Neutrophil (primary cell): Measurements from ENCODE around the gene TAF6.

Source experiments
- H3K27ac ChIP-seq: fragments of 200-600 bp; sonication (generic); 2 replicates; pipeline ENCODE4 v1.5.1; 2016; ENCODE audit warnings: mild to moderate bottlenecking, moderate library complexity
- H3K27me3 ChIP-seq: fragments of 200-600 bp; sonication (generic); 2 replicates; pipeline ENCODE4 v1.6.0; 2016; ENCODE audit warnings: mild to moderate bottlenecking
- H3K36me3 ChIP-seq: fragments of 200-600 bp; sonication (generic); 2 replicates; pipeline ENCODE4 v1.5.1; 2017
- H3K4me1 ChIP-seq, 2 experiments: fragments of 200-600 bp in 1 of 2; sonication (generic) in 1 of 2; 1 replicate in 1 of 2; 2 replicates in 1 of 2; pipeline versions ENCODE4 v1.5.1 to v1.6.1; 2013 to 2016; ENCODE audit warnings: low read depth in 1 of 2, low read length in 1 of 2, mild to moderate bottlenecking in 1 of 2, moderate library complexity in 1 of 2; ENCODE audit not compliant: control insufficient read depth in 1 of 2, insufficient read depth in 1 of 2
- H3K4me3 ChIP-seq, 2 experiments: fragments of 200-600 bp in 1 of 2; sonication (generic) in 1 of 2; 1 replicate in 1 of 2; 2 replicates in 1 of 2; pipeline ENCODE4 v1.5.1; 2013 to 2016; ENCODE audit warnings: low read depth in 1 of 2, low read length in 1 of 2, mild to moderate bottlenecking in 1 of 2, moderate library complexity in 1 of 2
- H3K9me3 ChIP-seq: fragments of 200-600 bp; sonication (generic); 2 replicates; pipeline ENCODE4 v1.5.1; 2016
- TF ChIP-seq, protein P1 (sequence below): fragments of 200-600 bp; sonication (generic); IDR thresholded peaks from 2 replicates; pipeline ENCODE4 v1.5.1; 2016; ENCODE audit warnings: antibody characterized with exemption

Gene TAF6

DNA sequence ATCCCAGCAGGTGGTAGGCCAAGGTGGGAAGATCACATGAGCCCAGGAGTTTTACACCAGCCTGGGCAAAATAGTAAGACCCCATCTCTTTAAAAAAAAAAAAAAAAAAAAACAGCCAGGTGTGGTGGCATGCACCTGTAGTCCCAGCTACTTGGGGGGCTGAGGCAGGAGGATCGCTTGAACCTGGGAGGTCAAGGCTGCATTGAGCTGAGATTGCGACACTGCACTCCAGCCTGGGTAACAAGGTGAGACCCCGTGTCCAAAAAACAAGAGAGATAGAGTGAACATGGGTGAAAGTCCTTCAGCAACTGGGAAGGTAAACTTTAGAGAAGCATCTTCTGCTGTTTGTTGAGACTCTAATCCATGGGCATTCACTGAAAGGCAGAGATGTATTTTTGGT lies 23.3 kb upstream of the TAF6 start:
- Histone ChIP-seq H3K36me3 (no peaks in the 10 kb centered on the region), H3K4me3 (peak overlapping the region in 1 of 2 experiments; percentile 43), H3K27me3 (no peaks in the 10 kb centered on the region), H3K4me1 (peaks cover 68 to 74% of the 10 kb centered on the region in 2 experiments), H3K27ac (peak overlapping the region; percentile 94), H3K9me3 (no peaks in the 10 kb centered on the region)
- TF ChIP-seq, protein P1, sequence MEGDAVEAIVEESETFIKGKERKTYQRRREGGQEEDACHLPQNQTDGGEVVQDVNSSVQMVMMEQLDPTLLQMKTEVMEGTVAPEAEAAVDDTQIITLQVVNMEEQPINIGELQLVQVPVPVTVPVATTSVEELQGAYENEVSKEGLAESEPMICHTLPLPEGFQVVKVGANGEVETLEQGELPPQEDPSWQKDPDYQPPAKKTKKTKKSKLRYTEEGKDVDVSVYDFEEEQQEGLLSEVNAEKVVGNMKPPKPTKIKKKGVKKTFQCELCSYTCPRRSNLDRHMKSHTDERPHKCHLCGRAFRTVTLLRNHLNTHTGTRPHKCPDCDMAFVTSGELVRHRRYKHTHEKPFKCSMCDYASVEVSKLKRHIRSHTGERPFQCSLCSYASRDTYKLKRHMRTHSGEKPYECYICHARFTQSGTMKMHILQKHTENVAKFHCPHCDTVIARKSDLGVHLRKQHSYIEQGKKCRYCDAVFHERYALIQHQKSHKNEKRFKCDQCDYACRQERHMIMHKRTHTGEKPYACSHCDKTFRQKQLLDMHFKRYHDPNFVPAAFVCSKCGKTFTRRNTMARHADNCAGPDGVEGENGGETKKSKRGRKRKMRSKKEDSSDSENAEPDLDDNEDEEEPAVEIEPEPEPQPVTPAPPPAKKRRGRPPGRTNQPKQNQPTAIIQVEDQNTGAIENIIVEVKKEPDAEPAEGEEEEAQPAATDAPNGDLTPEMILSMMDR: no peak

- Histone ChIP-seq H3K4me3 (peak overlapping the region; percentile 43 to 52), H3K27me3 (no peaks in the 10 kb centered on the region), H3K9me3 (no peaks in the 10 kb centered on the region), H3K36me3 (no peaks in the 10 kb centered on the region), H3K27ac (peak overlapping the region; percentile 94), H3K4me1 (peaks cover 59 to 65% of the 10 kb centered on the region in 2 experiments)
- TF ChIP-seq, protein P1: no peak
Observed at GRCh38 chr7:100141555-100141949, 22.4 kb upstream of the TAF6 start.

DNA sequence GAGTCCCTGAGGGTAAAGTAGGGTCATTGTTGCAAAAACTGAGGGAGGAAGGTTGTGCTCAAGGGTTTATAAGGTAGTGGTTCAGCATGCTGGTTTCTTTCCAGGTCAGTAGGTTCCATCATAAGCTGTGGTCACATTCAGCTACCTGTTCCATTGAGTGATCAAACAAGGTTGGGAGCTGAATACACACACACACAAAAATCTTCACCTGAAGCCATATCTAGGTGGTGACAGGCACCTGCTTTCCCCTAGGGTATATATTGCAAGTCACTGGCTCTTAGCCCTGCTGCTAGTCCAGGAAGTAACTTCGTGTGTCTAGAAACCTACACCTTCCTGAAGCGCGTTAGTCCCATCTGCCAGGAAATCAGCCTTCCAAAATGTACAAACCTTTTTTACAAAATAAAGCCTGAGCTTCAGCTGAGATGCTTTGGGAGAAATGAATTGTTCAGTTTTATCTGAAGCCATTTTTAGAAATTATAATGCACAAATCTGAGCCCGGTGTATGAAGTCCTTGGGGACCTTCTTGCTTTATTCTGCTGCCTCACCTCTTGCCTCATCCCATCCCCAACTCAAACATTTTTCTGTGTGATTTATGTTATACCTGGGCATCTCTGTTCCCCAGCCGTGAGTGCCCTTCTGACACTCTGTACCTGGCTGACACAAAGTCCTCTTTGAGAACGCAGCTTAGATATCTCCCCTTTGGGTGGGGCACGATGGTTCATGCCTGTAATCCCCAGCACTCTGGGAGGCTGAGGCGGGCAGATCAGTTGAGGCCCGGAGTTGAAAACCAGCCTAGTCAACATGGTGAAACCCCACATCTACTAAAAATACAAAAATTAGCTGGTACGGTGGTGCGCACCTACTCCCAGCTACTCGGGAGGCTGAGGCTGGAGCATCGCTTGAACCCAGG lies 18.9 kb upstream of the TAF6 start:
- H3K36me3 ChIP-seq: no peaks in the 10 kb centered on the region
- H3K4me3 ChIP-seq: no peak overlapping the region
- no peaks in the 10 kb centered on the region for H3K9me3 ChIP-seq
- H3K27me3 ChIP-seq: no peaks in the 10 kb centered on the region
- H3K27ac ChIP-seq: peak overlapping the region; percentile 70
- TF ChIP-seq, protein P1: no peak
- H3K4me1 ChIP-seq: peaks cover 47 to 52% of the 10 kb centered on the region in 2 experiments

DNA sequence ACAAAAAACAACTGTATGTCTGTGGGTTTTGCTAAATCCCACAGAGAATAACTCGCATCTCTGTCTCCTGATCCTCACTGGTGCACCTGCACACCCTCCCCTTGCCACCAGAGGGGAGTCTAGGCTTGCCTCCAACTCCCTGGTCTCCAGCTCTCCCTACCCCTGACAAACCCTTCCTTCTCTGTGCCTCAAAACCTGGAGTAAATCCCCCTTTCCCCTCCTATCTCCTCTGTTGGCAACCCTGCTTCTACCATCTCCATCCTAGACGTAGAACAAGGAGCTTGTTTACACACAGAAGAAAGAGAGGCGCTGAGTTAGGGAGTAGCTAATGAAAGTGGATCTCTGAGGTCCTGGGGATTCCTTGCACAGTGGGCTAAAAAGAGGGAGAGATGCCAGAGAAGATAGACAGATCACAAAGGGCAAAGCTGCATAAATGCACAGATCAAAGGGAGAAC lies 13.6 kb upstream of the TAF6 start:
- H3K36me3 ChIP-seq: no peaks in the 10 kb centered on the region
- TF ChIP-seq, protein P1: peak; percentile 96
- peaks cover 17% of the 10 kb centered on the region in 2 experiments for H3K4me1 ChIP-seq
- no peak overlapping the region for H3K4me3 ChIP-seq
- peaks cover 16% of the 10 kb centered on the region for H3K27me3 ChIP-seq
- no peak overlapping the region for H3K27ac ChIP-seq
- H3K9me3 ChIP-seq: no peaks in the 10 kb centered on the region

DNA sequence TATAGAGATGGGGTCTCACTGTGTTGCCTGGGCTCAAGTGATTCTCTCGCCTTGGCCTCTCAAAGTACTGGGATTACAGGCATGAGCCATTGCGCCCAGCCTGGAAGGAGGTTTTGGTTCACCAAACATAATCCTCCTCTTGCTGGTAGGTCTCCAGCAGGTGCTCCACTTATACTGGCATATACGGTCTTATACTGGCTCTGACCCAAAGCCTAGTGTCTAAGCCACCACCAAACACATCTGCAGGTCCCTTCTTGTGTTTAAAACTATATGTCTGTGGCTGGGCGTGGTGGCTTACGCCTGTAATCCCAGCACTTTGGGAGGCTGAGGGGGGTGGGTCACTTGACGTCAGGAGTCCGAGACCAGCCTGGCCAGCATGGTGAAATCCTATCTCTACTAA lies 13.0 kb upstream of the TAF6 start:
- no peak overlapping the region for H3K27ac ChIP-seq
- peaks cover 16% of the 10 kb centered on the region for H3K27me3 ChIP-seq
- no peak overlapping the region for H3K4me3 ChIP-seq
- TF ChIP-seq, protein P1: no peak
- no peaks in the 10 kb centered on the region for H3K36me3 ChIP-seq
- H3K9me3 ChIP-seq: no peaks in the 10 kb centered on the region
- H3K4me1 ChIP-seq: peaks cover 17 to 20% of the 10 kb centered on the region in 2 experiments
